ENCODE results near the gene RAB27B. TPM values are rescaled to one million over a fixed set of nuclear protein-coding genes. Genes with fewer than 3 reads are reported as not detected.

Gene RAB27B
- total and polyA plus RNA-seq, 2 of the 8 experiments (the other 6 are each of a cell fraction or from before 2014, with no cell fraction given), result 0.05 to 0.60 TPM

DNA sequence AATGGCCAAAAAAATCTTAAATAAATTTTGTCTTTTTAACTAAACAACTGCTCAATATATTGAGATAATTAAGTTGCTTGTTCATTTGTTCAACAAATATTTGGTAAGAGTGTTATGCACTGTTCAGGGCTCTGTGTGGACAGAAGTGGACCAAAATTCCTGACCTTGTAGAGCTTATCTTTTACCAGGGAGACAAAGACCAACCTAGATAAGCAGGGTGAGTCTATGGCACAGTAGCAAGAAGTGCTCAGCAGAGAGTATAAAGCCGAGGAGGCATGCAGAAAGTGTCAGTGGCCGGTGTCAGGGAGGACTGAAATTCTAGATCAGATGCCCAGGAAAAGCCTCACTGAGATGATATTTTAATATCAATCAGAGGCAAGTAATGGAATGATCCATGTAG lies 2.6 kb downstream of the RAB27B start:
- Histone ChIP-seq H3K4me3 (ENCODE audit: extremely low read depth in 1 of 4, insufficient read depth in 2 of 4, low read depth in 3 of 4, low read length in 4 of 4) (no peak overlapping the region), H3K9ac (replicated peaks in 1 of 4; ENCODE audit: extremely low read depth in 1 of 4, low read depth in 3 of 4, low read length in 3 of 4) (no peak overlapping the region), H2BK12ac (ENCODE audit: low read depth, low read length) (no peak overlapping the region), H3K18ac (ENCODE audit: extremely low read depth, low read length) (no peak overlapping the region), H3K79me2 (ENCODE audit: control insufficient read depth in 1 of 2, insufficient read depth in 2 of 2, low read length in 2 of 2) (no peaks in the 10 kb centered on the region), H4K5ac (ENCODE audit: insufficient read length, low read depth, low read length) (no peak overlapping the region), H3K4ac (replicated peaks; ENCODE audit: insufficient read length, low read depth, low read length) (no peak overlapping the region), H3K27me3 (replicated peaks in 1 of 4; ENCODE audit: control insufficient read depth in 3 of 4, extremely low read depth in 1 of 4, insufficient read depth in 3 of 4, low read length in 3 of 4) (no peaks in the 10 kb centered on the region; a peak in 4 of 7 replicates), H3K4me1 (replicated peaks in 1 of 4; ENCODE audit: control insufficient read depth in 3 of 4, insufficient read depth in 4 of 4, low read length in 3 of 4) (peaks cover 0 to 8% (median 4%) of the 10 kb centered on the region in 4 experiments; a peak in 3 of 7 replicates), H3K14ac (ENCODE audit: insufficient read length) (no peak overlapping the region), H4K91ac (replicated peaks; ENCODE audit: insufficient read length, low read length) (no peak overlapping the region), H3K56ac (replicated peaks; ENCODE audit: insufficient read length, low read depth, low read length) (no peak overlapping the region), H4K20me1 (replicated peaks in 1 of 2; ENCODE audit: control insufficient read depth in 1 of 2, insufficient read depth in 2 of 2, low read length in 2 of 2) (no peaks in the 10 kb centered on the region), H3K27ac (ENCODE audit: low read depth, low read length) (no peak overlapping the region), H3K79me1 (ENCODE audit: low read depth, low read length) (no peaks in the 10 kb centered on the region), H3K36me3 (ENCODE audit: control insufficient read depth in 2 of 4, insufficient read depth in 4 of 4, low read length in 3 of 4) (no peaks in the 10 kb centered on the region), H2BK15ac (ENCODE audit: low read length) (no peak overlapping the region), H3K23ac (ENCODE audit: insufficient read length) (no peak overlapping the region), H4K8ac (ENCODE audit: extremely low read depth, insufficient read depth, low read length) (no peak overlapping the region), H3K9me3 (ENCODE audit: insufficient read depth in 2 of 2, low read depth in 1 of 2, low read length in 1 of 2) (no peaks in the 10 kb centered on the region), H2BK20ac (ENCODE audit: low read length) (no peak overlapping the region), H2BK120ac (replicated peaks; ENCODE audit: low read depth, low read length) (no peak overlapping the region), H2BK5ac (ENCODE audit: low read depth, low read length) (no peak overlapping the region), H2AK5ac (ENCODE audit: low read depth, low read length) (no peak overlapping the region), H3K4me2 (ENCODE audit: insufficient read depth in 1 of 2, low read depth in 2 of 2, low read length in 2 of 2) (no peak overlapping the region), H3K23me2 (ENCODE audit: low read depth, low read length) (peaks cover 9% of the 10 kb centered on the region), H2AFZ (ENCODE audit: low read length) (no peak overlapping the region)
- TF ChIP-seq TAF1 (IDR thresholded peaks at IDR 0.05; ENCODE audit: low read depth, low read length) (no peak), HDAC2 (IDR thresholded peaks at IDR 0.05; ENCODE audit: borderline replicate concordance in 1 of 2, low read depth in 2 of 2, low read length in 2 of 2) (no peak)
- FAIRE-seq, result no peak
- POLR2A ChIA-PET (ENCODE audit: partially characterized antibody), result no interaction called here
- CTCF ChIA-PET (ENCODE audit: partially characterized antibody), result no interaction called here
- 100% methylated on average over 2 of the region's 2 CpGs; no CpG with 5 or more reads in 1 of the 2 experiments for WGBS, 2 experiments (ENCODE audit: extremely low coverage in 1 of 2, insufficient coverage in 1 of 2, insufficient read length in 1 of 2, insufficient replicate concordance in 2 of 2, low coverage in 1 of 2, low lambda C conversion rate in 2 of 2, missing lambda C conversion rate in 1 of 2)
- DNase-seq (ENCODE audit: low read depth in 1 of 2, low spot score in 2 of 2), result no peak
